22Rv1 (cell line): Measurements from ENCODE around the gene CACNA1E.

Source experiments
- CTCF ChIP-seq: fragments of 450-650 bp; IDR thresholded peaks from 2 replicates; pipeline ENCODE4 v1.5.1; 2017; ENCODE audit warnings: mild to moderate bottlenecking
- ZFX ChIP-seq: fragments of 450-650 bp; IDR thresholded peaks from 2 replicates; pipeline ENCODE4 v1.6.1; 2017; ENCODE audit warnings: antibody characterized with exemption, borderline replicate concordance

GRCh38 chr1:181485287-181486097 lies 2.2 kb downstream of the CACNA1E start:
- TF ChIP-seq CTCF (peak; percentile 15; the same call in 1 of the 2 replicates), ZFX (no peak)
